GM19468 (cell line): ENCODE measurements around the gene POLR3F.
"Not testable (repeated sequence)": the region's sequence is repeated elsewhere in the genome, so short reads cannot be mapped to it uniquely, and the experiment has no call there.

ENCODE experiments used
- ATAC-seq: cut with Tn5 transposase; IDR thresholded peaks from one replicate; pipeline ENCODE4 v1.9.1; 2021; ENCODE audit warnings: mild to moderate bottlenecking, moderate library complexity, moderate number of reproducible peaks; ENCODE audit not compliant: unreplicated experiment; ENCODE audit errors: extremely low read depth

POLR3F gene

DNA sequence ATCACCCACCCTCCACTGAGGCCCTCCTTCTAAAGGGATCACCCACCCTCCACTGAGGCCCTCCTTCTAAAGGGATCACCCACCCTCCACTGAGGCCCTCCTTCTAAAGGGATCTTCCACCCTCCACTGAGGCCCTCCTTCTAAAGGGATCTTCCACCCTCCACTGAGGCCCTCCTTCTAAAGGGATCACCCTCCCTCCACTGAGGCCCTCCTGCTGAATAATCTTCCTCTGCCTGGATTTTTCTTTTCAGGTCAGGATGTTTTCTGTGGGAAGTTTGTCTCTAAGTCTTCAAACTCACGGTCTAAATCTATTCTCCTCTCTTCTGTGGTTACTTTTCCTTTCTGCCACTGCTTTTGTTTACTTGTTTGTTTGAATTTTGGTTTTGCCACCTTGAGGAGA is 34.5 kb downstream of the POLR3F start:
- ATAC-seq = not testable (repeated sequence)

DNA sequence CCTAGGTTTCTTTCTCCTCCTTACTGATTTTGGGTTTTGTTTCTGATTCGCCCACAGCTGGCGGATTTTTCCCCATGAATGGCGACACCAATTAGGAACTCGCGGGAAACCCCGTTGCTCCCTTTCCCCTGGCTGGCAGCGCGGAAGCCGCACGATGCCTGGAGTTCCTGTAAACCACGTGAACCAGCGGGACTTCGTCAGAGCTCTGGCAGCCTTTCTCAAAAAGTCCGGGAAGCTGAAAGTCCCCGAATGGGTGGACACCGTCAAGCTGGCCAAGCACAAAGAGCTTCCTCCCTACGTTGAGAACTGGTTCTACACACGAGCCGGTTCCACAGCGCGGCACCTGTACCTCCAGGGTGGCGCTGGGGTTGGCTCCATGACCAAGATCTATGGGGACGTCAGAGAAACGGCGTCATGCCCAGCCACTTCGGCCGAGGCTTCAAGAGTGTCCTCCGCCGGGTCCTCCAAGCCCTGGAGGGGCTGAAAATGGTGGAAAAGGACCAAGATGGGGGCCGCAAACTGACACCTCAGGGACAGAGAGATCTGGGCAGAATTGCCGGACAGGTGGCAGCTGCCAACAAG is 37.4 kb downstream of the POLR3F start:
- no peak for ATAC-seq

DNA sequence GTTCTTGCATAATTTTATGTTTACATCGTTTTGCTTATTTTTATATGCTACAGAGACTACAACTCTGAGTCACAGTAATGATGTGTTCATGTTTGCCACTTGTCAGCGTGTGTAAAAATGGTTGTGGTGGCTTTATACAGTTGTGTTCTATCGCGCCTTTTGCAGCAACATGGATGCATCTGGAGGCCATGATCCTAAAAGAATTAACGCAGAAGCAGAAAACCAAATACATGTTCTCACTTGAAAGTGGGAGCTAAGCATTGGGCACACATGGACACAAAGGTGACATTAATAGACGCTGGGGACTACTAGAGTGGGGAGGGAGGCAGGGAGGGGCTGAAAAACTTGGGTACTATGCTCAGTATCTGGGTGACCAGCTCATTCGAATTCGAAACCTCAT is 39.6 kb downstream of the POLR3F start:
- no peak for ATAC-seq

DNA sequence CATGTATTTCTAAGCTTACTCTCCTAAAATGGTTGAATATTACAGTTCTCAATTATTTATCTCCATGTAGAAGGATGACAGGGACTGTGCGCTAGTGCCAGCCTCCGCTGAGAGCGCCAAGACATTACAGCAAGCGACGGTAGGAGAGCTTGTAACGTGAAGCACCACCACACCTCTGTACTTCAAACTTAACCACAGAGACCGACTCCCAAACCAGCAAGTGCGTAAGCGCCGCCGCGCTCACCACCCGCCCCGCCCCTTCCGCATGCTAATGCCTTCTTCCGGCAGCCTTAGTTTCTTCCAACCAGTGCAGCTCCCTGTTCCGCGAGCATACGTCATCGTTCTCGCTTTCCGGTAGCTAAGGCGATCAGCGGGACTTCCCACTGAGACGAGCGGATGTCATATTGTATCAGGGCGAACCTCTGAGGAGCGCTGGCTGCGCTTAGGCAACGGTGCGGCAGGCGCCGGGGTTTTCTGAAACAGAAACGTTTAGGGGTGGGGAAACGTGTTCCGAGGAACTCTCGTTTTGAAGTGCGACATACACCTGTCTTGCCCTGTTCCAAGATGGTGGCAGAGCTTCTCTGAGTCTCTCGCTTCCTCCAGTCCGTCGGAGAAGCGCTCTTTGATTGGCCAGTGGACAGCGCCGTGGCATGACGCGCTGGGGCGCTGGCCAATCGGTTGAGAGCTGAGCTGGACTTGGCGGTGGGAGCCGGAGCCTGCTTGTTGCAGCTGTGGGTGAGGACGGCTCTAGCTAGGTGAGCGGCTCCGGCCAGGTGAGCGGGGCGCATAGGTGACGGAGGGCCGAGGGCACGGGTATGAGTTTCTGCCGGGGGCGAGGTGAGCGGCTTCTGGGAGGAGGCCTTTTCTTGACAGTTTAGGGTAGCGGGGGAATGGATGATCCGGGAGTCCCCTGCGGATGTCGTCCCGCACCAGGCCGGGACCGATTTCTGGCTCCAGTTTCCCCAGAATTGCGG is 40.3 kb downstream of the POLR3F start, which contains the start of gene SEC23B:
Gene SEC23B (plus strand): TSS at position 723 of the 974 bp plus-strand sequence. CDS start 2,896 bp downstream, outside the sequence.
- ATAC-seq = peak; percentile 87

DNA sequence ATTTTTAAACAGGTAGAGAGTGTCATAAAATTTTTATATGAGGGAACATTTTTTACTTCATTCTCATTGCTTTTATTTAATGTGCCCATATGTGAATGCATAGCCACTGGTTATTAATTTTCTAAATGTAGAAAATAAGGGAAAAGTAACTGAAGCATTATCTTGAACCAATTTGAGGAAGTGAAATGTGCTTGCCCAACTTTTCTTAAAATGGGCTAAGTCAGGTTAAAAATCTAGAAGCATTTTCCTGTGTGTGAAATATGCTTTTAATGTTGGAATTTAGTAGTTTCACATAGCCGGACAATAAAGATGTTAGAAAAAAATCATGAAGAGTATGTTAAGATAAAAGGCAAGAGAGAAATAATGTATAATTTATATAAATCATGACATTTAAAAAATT is 44.4 kb downstream of the POLR3F start:
- ATAC-seq = no peak

DNA sequence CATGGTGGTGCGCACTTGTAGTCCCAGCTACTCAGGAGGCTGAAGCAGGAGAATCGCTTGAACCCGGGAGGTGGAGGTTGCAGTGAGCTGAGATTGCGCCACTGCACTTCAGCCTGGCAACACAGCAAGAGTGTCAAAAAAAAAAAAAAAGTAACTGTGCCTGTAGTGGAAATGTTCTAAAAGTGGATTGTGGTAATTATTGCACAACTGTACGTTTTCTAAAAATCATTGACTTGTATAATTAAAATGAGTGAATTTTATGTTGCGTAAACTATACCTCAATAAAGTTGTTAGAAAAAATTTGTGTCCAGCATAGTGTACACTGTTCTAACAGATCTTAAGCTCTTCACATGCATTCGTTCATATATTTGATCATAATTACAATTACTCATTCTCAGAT is 46.0 kb downstream of the POLR3F start:
- no peak for ATAC-seq

DNA sequence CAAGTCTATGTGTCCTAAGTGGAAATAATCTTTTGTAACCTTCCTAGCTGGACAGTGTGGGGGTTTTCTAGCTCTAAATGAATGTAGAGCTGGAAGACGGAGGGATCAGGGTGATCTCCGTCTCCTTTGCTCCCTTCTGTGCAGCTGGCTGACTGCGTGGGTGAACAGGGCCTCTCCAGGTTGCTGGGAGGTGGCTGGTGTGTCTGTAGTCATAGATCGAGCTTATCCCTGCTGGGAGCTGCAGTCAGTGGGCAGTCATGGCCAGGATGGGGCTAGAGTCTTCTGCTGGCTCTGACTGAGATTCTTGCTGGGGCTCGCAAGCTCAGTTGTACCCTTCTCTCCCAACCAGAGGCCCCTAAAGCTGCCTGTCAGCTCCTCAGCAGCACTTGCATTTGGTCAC is 46.9 kb downstream of the POLR3F start:
- no peak for ATAC-seq

DNA sequence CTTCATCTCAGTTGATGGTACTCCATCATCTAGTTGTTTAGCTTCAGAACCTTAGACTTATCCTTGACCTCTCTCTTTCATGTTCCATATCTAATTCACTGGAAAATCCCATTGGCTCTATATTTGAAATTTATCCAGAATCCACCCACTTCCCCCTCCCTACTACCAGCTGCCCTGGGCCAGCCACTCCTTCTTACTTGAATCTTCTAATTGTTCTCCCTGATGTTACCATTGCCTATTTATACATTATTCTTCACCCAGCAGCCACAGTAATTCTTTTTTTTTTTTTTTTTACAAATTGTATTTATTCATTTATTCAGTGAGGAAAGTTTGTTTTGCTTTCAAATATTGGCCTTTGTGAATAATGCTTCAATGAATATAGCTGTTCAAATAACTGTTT is 48.8 kb downstream of the POLR3F start:
- no peak for ATAC-seq

DNA sequence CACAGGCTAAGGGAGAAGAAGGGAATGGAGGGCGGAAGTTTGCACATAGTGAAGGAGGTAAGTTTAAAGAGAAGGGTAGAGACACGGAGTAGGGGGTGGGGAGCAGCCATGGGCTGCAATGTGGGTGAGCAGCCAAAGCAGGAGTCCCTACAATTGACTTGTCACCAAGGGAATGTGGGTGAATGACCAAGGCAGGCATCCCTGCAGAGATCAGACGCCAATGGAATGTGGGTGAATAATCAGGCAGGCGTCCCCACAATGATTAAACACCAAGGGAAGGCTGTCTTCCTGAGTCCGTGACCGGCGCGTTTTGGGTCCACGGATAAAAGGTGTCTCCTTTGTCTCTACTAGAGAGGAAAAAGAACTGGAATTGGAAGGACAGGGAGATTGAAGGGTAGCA is 54.9 kb downstream of the POLR3F start:
- not testable (repeated sequence) for ATAC-seq

DNA sequence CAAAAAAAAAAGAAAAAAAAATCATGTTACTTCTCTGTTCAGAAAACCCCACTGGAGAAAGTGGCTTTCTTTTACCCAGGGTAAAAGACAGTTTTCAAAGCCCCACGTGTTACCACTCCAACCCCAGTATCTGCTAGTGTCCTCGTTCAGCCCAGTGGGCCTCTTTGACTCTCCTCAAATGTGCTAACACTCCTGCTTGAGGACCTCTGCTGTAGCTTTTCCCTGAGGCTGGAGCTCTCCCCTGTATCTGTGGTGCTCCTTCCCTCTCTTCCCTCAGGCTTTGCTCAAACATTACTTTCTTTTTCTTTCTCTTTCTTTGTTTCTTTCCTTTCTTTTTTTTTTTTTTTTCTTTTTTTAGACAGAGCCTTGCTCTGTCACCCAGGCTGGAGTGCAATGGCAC is 55.9 kb downstream of the POLR3F start:
- no peak for ATAC-seq

DNA sequence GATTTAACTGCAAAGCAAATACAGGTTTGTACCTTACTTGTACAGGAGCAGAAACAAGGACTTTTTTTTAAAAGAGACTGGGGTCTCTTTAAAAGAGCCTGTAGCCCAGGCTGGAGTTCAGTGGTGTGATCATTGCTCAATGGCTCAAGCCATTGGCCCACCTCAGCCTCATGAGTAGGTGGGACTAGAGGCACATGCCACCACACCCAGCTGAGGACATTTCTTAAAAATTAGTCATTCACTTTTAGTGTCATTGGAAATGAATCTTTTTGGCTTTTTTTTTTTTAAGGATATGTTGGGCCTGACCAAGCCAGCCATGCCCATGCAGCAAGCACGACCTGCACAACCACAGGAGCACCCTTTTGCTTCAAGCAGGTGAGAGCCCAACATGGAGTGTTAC is 57.5 kb downstream of the POLR3F start:
- no peak for ATAC-seq

DNA sequence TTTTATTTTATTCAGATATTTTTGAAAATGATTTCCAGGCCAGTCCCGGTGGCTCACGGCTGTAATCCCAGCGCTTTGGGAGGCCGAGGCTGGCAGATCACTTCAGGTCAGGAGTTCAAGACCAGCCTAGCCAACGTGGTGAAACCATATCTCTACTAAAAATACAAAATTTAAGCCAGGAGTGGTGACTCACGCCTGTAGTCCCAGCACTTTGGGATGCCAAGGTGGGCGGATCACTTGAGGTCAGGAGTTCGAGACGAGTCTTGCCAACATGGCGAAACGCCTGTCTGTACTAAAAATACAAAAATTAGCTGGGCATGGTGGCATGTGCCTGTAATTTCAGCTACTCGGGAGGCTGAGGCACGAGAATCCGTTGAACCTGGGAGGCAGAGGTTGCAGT is 59.6 kb downstream of the POLR3F start:
- ATAC-seq = not testable (repeated sequence)

DNA sequence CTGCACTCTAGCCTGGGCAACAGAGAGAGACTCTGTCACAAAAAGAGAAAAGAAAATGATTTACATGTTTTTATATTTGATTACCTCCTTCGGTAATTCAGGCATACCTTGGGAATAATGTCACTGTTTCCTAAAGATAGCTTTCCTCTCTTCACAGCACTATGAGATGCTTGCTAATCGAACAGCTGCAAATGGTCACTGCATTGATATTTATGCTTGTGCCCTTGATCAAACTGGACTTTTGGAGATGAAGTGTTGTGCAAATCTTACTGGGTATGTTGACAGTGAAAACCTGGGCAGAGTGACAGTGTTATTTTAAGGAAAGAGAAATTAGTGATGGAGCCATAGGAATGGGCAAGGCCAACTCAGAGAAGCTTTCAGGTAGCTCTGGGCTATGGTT is 60.1 kb downstream of the POLR3F start:
- ATAC-seq = no peak

DNA sequence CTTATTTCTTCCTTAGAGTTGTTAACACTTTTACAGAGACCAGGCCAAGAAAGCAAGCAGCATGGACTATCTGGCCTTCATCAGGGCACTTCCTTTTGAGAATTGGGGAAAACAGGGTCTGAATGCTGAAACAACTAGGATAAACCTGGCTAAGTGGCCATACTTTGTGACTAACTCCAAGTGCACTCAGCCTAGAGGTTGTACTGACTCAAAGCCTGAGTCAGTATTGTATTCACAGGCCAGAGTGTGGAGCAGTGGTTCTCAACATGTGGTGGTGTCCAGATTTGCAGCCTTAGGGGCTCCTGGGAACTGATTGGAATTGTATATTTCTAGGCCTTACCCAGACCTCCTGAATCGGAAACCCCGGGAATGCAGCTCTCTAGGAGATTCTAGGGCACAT is 60.6 kb downstream of the POLR3F start:
- no peak for ATAC-seq

DNA sequence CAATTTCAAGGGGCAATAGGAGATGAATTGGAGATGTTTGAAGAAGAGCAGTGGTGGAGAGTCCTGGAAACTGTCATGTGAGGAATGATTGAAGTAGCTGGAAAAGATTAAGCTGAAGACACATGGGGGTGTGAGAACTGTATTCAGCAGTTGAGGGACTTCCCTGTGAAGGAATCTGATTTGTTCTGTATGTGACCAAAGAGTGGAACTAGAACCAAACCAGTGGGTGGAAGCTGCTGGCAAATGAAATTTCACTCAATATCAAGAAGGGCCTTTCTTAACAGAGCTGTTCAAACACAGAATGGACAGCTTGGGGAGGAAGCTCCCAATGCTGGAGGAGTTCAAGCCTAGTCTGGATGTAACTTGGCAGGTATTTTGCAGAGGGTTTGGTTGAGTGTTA is 61.9 kb downstream of the POLR3F start:
- no peak for ATAC-seq

DNA sequence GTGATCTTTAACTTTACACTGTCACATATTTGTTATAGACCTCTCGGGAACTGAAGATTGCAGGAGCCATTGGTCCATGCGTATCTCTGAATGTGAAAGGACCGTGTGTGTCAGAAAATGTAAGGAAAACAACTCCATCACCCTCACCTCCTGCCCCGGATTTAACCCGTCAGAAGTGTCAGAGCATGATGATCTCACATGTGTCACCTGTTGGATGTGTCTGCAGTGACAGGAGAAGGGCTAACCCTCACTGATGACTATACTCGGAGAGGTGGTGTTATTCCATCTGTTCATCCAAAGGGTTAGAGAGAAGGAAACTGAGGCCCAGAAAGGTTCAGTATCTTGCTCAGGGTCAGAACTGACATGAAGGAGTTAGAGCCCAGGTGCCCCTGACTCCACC is 65.4 kb downstream of the POLR3F start:
- no peak for ATAC-seq

DNA sequence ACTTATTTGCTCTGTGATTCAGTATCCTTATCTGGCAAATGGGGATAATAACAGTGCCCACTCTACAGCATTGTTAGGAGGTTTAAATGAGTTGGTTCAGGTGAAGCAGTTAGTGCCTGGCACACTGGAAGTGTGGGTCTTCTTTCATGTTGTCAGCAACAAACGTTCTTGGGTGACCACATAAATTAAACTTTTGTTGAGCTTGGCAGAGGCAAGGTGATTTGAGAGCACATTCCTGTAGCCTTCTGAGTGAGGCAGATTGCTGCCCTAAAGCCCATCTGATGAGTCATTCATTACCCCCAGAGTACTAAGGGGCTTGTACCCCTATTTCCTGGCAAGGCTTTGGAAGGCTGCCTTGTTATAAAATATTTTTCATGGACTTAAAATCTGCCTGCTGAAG is 66.3 kb downstream of the POLR3F start:
- no peak for ATAC-seq

DNA sequence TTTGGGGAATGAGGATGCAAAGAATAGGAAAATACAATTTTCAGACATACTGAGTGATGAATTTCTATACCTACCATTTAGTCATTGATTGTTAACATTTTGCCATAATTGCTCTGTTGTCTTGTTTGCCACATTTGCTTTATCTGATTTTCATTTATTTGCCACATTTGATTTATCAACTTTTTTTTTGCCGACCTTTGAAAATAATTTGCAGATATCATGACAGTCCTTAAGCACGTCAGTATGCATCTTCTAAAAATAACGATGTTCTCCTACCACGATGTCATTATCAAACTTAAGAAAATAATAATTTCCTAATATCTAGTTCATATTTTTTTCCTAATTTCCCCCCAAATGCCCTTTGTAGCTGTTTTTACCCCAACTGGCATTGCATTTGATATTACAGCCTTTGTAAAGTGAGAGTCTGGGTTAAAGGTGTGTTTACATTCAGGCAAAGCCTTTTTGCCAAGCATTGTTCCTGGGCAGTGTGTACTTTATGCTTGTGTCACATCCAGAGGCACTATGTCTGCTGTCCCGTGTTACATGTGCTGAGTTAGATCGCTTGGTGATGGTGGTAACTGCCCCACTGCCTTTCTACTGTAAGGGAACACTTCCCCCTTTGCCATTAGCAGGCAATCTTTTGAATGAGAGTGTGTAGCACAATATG is 66.9 kb downstream of the POLR3F start:
- no peak for ATAC-seq
